SHP77 (cell line): ENCODE measurements around the gene SLC25A2.

Experiments used
- DNase-seq, 2 experiments: peaks; one replicate each; lab custom pipeline; 2025; lab: John Stamatoyannopoulos, UW

Gene SLC25A2

GRCh38 chr5:141313711-141314110 lies 9.9 kb upstream of the SLC25A2 start:
- no peak for DNase-seq

- DNase-seq, result no peak
These were observed 2.8 kb upstream of the SLC25A2 start for GRCh38 chr5:141306630-141307029.

- DNase-seq, result no peak
These were observed 5.5 kb downstream of the SLC25A2 start for GRCh38 chr5:141298376-141298775.

DNA sequence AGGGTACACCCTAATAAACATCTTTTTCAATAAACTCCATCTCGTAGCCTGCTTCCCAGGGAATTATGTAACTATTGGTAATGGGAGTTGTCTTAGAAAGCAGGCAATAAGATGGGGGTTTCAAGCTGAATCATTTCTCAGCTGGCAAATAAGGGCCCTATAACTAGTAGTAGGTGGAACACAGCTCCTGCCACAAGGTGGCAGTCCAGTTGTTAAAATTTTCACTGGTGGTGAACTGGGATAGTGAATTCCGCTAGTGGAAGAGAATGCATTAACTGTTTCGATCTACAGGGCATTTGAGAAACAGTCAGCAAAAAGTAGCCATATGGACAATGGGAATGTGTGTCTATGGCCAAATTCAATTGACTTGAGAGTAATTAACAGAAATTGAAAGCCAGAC lies 30.9 kb downstream of the SLC25A2 start:
- no peak for DNase-seq

DNA sequence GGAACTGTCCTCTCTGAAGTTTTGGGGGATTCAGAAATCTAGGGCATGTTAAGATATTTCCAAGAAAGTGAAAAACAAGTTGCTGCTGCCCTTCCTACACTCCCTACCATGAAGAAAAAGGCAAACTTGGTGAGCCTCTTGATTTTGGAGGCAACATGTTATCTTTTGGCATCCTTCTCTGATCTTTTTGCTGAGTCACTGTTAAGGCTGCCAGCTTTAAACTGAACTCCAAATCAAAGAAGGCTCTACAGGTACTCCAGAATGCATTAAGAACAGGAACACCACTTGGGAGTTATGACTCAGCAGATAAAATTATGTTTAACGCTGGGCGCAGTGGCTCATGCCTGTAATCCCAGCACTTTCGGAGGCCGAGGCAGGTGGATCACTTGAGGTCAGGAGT lies 34.7 kb downstream of the SLC25A2 start:
- no peak for DNase-seq

DNA sequence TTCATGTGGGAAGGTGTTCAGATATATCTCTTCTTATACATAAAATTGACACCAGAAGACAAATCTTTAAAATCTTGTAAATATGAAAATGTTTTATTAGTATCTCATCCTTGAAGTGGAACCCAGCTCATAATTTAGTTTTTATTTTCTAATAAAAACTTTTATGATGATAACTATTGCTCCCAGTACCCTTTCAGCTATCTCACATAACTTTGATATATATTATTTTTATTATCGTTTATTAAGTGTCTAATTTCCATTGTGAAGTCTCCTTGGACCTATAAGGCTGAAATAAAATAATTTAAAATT lies 42.7 kb downstream of the SLC25A2 start:
- no peak for DNase-seq

- DNase-seq, result no peak
These were observed 43.2 kb downstream of the SLC25A2 start for GRCh38 chr5:141260458-141261237.

GRCh38 chr5:141258948-141259347 lies 44.9 kb downstream of the SLC25A2 start:
- DNase-seq, result no peak

GRCh38 chr5:141258464-141258863 lies 45.4 kb downstream of the SLC25A2 start:
- no peak for DNase-seq
